HG03025 (cell line): Measurements from ENCODE around the gene ZNF234.
"Not testable (repeated sequence)": the region's sequence is repeated elsewhere in the genome, so short reads cannot be mapped to it uniquely, and the experiment has no call there.

Experiments
- ATAC-seq: cut with Tn5 transposase; IDR thresholded peaks from one replicate; pipeline ENCODE4 v1.9.1; 2021; ENCODE audit warnings: mild to moderate bottlenecking, moderate library complexity; ENCODE audit not compliant: unreplicated experiment, low FRiP score

The ZNF234 gene

DNA sequence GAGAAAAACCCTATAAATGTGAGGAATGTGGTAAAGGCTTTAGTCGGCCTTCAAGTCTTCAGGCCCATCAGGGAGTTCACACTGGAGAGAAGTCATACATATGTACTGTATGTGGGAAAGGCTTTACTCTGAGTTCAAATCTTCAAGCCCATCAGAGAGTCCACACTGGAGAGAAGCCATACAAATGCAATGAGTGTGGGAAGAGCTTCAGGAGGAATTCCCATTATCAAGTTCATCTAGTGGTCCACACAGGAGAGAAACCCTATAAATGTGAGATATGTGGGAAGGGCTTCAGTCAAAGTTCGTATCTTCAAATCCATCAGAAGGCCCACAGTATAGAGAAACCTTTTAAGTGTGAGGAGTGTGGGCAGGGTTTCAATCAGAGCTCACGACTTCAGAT is 35.2 kb downstream of the ZNF234 start:
- ATAC-seq, result no peak

DNA sequence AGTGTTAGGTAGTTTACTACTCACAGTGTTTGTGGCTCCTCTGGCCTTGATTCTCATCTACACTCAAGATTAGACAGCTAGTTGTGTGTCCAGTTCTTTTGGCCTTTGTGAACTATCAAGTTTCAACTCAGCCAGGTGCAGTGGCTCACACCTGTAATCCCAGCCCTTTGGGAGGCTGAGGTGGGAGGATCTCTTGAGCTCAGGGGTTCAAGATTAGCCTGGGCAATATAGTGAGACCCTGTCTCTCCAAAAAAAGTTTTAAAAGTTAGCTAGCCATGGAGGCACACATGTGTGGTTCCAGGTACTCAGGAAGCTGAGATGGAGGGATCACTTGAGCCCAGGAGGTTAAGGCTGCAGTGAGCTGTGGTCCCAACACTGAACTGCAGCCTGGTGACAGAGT is 39.6 kb downstream of the ZNF234 start:
- ATAC-seq, result no peak

DNA sequence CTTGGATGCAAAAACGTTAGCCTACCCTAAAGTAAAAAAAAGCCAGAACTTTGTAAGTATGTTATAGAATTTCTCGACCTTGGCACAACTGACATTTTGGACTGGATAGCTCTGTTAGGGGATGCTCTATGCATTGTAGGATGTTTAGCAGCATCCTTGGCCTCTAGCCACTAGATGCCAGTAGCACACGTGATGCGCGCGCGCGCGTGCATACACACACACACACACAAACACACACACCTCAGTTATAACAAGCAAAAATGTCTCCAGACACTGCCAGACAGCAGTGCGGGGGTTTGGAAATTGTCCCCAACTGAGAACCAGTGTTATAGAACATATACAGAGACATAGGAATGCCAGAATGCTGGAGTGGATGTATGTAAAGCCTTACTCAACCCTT is 40.8 kb downstream of the ZNF234 start:
- ATAC-seq, result no peak

DNA sequence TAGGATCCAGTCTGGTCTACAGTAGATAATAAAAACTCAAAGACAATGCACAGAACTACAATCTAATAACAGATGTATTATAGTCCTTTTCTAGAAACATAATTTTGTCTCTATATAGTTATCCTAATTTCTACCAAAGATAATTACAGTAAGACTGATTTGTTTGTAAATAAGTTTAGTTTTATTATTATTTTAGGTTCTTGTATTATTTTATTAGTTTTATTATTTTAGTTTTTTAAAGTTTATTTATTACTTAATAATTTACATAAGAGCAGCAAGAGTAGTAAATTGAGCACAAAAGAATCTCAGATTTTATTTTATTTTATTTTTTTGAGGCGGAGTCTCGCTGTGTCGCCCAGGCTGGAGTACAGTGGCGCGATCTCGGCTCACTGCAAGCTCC is 48.7 kb downstream of the ZNF234 start:
- no peak for ATAC-seq

DNA sequence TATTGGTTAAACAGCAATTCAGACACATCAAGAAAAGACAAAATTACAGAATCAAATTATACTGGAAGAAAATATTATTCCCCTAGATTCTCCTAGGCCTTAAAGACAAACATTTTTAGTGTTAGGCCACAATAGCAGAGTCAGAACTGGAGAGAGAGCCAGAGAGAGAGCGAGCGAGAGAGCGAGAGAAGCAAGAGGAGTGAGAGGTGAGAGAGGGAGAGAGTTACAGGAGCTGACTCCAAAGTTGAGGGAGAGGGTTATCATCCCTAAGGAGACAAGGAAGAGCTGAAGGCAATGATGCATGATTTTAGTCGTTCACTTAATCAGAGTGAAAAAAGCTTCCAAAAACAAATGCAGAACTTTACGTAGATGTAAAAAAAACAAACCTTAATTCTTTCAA is 50.8 kb downstream of the ZNF234 start:
- ATAC-seq, result no peak

DNA sequence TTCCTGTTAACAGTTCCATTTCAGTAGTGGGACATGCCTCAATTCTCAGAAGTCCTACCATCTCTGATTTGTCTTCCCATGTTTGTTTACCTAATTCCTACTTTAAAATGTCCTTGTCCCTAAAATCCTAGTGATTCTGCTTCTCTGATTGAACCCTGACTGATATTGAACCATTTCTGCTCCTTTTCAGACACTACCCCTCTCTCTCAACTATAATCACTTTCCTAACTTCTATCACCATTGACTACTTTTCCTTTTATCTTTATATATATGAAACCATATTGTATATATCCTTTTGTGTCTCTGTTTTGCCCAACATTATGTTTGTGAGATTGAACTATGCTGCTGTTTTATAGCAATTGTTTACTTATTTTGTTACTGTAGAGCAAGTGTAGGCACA is 55.4 kb downstream of the ZNF234 start:
- no peak for ATAC-seq

DNA sequence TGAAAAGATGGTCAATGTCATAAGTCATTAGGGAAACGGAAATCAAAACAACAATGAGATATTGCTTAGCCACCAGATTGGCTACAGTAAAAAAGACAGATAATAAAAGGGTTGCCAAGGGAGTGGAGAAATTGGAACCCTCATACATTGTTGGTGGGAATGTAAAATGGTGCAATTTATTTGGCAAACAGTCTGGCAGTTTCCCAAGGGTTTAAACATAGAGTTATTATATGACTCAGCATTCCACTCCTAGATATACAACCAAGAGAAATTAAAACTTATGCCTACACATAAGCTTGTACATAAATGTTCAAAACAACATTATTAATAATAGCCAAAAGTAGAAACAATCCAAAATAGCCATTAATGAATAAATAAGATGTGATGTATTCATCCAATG is 61.1 kb downstream of the ZNF234 start:
- ATAC-seq, result no peak

DNA sequence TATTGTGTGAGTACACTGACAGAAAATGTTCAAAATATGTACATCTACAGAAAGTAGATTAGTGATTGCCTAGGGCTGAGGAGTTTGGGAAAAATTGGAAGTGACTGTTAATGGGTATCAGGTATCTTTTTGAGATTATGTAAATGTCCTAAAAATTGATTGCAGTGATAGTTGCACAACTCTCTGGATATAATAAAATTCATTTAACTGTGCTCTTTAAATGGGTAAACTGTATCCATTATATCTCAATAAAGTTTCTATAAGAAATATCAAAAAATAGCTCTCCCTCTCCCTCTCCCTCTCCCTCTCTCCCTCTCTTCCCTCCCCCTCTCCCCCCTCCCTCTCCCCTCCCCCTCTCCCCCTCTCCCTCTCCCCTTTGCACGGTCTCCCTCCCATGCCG is 61.6 kb downstream of the ZNF234 start:
- no peak for ATAC-seq

DNA sequence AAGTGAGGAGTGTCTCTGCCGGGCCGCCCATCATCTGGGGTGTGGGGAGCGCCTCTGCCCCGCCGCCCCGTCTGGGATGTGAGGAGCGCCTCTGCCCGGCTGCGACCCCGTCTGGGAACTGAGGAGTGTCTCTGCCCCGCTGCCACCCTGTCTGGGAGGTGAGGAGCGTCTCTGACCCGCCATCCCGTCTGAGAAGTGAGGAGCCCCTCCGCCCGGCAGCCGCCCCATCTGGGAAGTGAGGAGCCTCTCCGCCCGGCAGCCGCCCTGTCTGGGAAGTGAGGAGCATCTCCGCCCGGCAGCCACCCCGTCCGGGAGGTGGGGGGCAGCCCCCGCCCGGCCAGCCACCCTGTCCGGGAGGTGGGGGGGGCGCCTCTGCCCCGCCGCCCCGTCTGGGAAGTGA is 62.5 kb downstream of the ZNF234 start:
- ATAC-seq, result not testable (repeated sequence)

DNA sequence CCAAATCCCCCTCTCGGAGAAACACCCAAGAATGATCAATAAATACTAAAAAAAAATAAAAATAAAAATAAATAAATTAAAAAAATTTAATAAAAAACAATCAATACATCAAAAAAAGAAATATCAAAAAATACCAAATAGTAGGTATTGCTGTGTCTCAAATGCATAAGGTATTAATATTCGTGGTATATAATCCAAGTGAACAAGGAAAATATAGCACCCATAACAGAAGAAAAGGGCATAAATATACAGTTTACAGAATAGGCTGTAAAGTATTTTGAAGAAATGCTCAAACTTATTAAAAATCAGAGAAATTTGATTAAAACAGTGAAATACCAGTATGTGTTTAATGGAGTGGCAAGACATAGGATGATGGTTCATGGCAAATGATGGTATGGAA is 63.4 kb downstream of the ZNF234 start:
- ATAC-seq, result no peak

DNA sequence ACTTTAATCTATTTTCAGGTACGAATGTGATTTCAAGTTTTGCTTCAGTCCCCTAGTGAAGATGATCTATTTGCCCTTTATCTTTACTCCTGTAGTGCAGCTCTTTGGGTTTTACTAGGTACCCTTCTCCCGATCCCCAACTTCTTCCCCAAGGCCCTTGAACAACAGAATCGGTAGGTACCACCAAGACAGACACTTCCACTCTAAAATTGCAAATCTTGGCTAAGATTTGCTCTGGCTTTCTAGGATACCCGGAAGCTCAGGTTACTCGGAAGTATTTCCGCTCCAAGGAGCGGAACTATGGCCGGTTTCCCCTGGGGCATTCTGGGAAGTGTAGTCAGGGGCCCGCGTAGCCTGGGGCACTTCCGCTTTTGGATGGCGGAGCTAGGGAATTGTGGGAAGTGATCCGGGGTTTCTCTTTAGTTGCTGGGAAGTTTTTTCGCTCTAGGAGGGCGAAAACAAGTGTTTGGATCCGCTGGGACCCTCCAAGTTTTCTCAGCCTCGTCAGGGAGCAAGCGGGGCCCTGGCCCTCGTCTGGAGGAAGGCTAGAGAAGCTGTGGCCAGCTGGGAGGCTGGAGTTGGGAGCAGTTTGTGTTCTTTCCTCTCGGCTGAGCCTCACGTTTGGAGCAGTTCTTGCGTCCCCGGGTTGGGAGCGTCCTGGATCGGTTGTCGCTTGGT is 65.9 kb downstream of the ZNF234 start:
- ATAC-seq, result peak; percentile 84
